Activated naive CD4-positive, alpha-beta T cell treated with Interleukin-2 at 50 U/mL for 16 hours (primary cell): Measurements from ENCODE around the gene KDM3B.
"Not testable (repeated sequence)": the region's sequence is repeated elsewhere in the genome, so short reads cannot be mapped to it uniquely, and the experiment has no call there.

Experiments used
- DNase-seq: peaks from one replicate; pipeline ENCODE4 v3.0.0-alpha.2; 2020

KDM3B gene

DNA sequence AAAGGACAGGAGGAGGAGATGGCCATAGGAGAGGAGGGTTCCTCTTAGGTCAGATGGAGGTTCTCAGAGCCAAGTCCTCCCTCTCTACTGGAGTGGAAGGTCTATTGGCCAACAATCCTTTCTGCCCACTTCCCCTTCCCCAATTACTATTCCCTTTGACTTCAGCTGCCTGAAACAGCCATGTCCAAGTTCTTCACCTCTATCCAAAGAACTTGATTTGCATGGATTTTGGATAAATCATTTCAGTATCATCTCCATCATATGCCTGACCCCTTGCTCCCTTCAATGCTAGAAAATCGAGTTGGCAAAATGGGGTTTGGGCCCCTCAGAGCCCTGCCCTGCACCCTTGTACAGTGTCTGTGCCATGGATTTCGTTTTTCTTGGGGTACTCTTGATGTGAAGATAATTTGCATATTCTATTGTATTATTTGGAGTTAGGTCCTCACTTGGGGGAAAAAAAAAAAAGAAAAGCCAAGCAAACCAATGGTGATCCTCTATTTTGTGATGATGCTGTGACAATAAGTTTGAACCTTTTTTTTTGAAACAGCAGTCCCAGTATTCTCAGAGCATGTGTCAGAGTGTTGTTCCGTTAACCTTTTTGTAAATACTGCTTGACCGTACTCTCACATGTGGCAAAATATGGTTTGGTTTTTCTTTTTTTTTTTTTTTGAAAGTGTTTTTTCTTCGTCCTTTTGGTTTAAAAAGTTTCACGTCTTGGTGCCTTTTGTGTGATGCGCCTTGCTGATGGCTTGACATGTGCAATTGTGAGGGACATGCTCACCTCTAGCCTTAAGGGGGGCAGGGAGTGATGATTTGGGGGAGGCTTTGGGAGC is 115.9 kb downstream of the KDM3B start:
- no peak for DNase-seq

DNA sequence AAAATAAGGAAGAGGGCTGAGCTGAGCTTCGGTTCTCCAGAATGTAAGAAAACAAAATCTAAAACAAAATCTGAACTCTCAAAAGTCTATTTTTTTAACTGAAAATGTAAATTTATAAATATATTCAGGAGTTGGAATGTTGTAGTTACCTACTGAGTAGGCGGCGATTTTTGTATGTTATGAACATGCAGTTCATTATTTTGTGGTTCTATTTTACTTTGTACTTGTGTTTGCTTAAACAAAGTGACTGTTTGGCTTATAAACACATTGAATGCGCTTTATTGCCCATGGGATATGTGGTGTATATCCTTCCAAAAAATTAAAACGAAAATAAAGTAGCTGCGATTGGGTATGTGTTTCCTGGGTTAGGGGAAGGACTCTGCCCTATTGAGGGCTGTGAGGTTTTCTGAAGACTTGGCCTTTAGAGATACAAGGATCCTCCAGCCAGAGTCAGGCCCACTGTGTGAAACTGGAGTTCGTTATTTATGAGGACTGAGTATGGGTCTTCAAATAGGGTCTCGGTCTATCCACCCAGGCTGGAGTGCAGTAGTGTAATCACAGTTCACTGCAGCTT is 116.6 kb downstream of the KDM3B start:
- no peak for DNase-seq

GRCh38 chr5:138469540-138470321 is 117.2 kb downstream of the KDM3B start:
- DNase-seq, result no peak

DNA sequence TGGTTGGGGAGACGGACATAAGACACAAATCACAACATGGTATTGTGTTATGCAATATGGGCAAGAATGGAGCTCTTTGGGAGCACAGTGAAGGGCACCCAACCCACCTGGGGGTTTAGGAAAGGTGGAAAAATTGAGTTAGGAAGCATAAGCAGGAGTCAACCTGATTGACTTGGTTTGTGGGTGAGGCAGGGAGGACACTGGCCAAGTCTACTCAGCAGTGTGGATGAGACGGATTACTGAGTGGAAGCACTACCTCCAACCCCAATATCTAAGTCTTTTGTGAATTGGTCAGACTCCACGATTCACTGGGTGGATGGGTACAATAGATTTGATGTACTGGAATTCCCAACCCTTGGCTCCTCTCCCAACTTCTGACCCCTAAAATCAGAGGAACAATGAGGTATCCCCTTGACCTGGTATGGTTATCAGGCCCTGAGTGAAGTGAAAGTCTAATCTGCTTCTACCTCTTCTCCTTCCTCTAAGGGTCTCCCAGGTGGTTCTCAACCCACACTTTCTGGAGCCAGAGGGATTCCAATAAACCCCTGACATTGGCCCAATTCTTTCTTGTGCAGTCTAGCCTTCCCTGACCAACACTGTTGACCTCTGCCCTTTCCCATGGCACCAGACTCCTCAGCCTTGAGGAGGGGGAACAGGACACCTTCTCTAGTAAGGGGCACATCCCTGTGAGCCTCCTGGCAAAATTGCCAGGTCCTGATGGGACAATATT is 118.0 kb downstream of the KDM3B start:
- DNase-seq, result no peak

- DNase-seq, result no peak
Measured at GRCh38 chr5:138471052-138471361, 118.5 kb downstream of the KDM3B start.

DNA sequence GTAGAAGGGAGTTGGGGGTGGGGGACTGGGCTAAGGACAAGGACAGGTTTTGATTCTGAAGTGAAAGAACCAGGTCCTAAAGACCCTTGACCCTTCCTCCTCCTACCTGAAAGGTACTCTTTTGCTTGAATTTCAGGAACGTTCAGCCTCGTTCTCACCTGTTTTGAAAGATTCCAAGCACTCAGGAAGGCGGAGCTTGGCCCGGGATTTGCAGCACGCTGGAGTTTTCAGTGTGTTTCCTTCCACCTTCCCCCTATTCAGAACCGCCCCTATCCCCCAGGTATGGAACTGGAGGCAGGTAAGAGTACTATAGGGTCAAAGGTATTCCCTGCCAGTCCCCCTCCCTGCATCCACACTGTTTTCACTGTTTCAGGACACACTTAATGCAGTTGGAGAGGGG is 119.9 kb downstream of the KDM3B start:
- no peak for DNase-seq

GRCh38 chr5:138473151-138473550 is 120.7 kb downstream of the KDM3B start:
- not testable (repeated sequence) for DNase-seq

DNA sequence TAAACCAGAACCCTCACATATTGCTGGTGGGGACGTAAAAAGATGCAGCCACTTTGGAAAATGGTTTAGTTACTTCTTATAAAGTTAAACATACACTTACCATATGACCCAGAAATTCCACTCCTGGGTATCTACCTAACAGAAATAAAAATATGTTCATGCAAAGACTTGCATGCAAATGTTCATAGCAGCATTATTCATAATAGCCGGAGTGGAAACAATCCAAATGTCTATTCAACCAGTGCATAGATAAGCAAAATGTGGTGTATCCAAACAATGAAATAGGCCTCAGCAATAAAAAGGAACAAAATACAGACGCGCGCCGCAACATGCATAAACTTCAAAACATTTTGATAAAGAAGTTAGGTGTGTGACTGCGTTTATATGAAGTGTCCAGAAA is 124.4 kb downstream of the KDM3B start:
- DNase-seq, result no peak

DNA sequence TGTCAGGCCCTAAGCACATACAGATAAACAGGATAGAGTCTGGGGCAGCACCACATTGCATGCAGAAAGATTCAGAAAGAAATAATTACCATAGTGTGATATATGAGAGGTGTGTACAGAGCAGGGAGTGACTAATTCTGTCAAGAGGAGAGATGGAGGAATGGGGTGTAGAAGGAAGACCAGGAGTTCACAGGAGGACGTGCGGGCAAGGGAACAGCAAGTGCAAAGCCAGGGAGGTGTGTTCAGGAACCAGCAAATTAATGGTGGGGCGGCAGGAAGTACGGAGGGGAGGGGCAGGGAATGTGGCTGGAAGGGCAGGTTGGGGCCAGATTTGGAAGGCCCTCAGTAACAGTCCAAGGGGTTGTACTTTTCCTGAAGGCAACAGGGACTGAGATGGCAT is 130.2 kb downstream of the KDM3B start:
- no peak for DNase-seq
